Brain microvascular endothelial cell (primary cell): ENCODE results near the gene KAZN.

Source experiments
- DNase-seq: peaks from one replicate; pipeline ENCODE4 v3.0.0-alpha.2; 2020
- H3K27ac ChIP-seq: fragments of 250-450 bp; sonication (Bioruptor Pico); 2 replicates; pipeline ENCODE4 v1.5.1; 2020; ENCODE audit warnings: mild to moderate bottlenecking, moderate library complexity
- H3K27me3 ChIP-seq: fragments of 250-450 bp; sonication (Bioruptor Pico); replicated peaks from 2 replicates; pipeline ENCODE4 v1.5.1; 2020; ENCODE audit warnings: mild to moderate bottlenecking
- H3K36me3 ChIP-seq: fragments of 250-450 bp; sonication (Bioruptor Pico); replicated peaks from 2 replicates; pipeline ENCODE4 v1.5.1; 2020; ENCODE audit warnings: mild to moderate bottlenecking
- H3K4me3 ChIP-seq: 2 replicates; pipeline ENCODE4 v1.5.1; 2011; ENCODE audit warnings: low read depth, mild to moderate bottlenecking, control low read depth, low read length, moderate library complexity
- CTCF ChIP-seq: IDR thresholded peaks from 2 replicates; pipeline ENCODE4 v1.5.1; 2011; ENCODE audit warnings: low read depth, mild to moderate bottlenecking, moderate library complexity, low read length, control low read depth, inconsistent platforms; ENCODE audit errors: missing control alignments
- in situ Hi-C: cut with HindIII; loops from 2 replicates; pipeline ENCODE4 v1.10.0; 2017; ENCODE audit warnings: low sequenced_read_pairs, low pct_ligation_motif_present

KAZN gene

GRCh38 chr1:14598498-14599182 lies at the start of gene KAZN:
TSS of gene KAZN (plus strand) at chr1:14598685.
- H3K27me3 ChIP-seq = peaks cover 32% of the 10 kb centered on the region
- H3K27ac ChIP-seq = no peak within 1 kb of the TSS
- in situ Hi-C loops = no loop called here
- no peak within 1 kb of the TSS for H3K4me3 ChIP-seq
- no peak for DNase-seq
- H3K36me3 ChIP-seq = no peaks in the 10 kb centered on the region
- no peak for TF ChIP-seq CTCF

- Histone ChIP-seq H3K4me3 (no peak overlapping the region), H3K36me3 (no peaks in the 10 kb centered on the region), H3K27ac (no peak overlapping the region), H3K27me3 (no peaks in the 10 kb centered on the region)
- no peak for DNase-seq
- TF ChIP-seq CTCF = no peak
- in situ Hi-C loops = no loop called here
These were observed 48.4 kb upstream of the KAZN start for GRCh38 chr1:14549897-14550620.

GRCh38 chr1:14551386-14551785 lies 47.1 kb upstream of the KAZN start:
- in situ Hi-C loops = no loop called here
- H3K27ac ChIP-seq = no peak overlapping the region
- DNase-seq = no peak
- H3K27me3 ChIP-seq = no peaks in the 10 kb centered on the region
- no peak overlapping the region for H3K4me3 ChIP-seq
- TF ChIP-seq CTCF = no peak
- no peaks in the 10 kb centered on the region for H3K36me3 ChIP-seq

DNA sequence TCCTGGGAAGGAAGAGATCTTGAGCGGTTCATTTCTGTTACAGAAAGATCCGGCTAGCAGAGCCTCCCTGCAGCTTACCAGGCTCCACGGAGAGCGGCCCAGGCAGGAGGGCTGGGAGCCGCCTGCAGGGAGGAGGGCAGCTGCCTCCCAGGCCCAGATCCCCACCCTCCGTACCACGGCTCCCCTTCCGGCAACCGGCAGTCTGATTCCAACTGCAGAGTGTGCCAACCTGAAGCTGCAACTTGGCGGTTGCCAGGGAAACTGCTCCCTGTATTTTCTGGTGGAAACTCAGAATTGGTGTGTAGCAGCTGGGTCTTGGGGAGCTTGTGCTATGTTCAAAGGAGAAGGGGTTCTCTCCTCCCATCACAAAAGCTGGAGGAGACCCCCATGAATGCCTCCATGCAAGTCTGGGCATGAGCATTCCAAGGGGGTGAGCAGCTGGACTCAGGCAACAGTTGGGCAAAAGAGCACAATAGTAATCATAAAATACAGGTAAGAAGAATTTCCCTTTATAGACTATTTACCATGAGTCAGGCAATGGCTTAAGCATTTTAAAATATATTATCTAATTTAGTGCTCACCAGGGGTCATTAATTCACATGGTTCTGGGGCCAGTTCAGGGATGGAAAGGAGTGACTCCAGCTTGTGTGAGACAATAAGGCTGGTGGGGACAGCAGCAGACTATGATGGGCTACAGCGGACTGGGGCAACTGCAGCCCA lies 46.1 kb upstream of the KAZN start:
- H3K4me3 ChIP-seq = no peak overlapping the region
- no peaks in the 10 kb centered on the region for H3K36me3 ChIP-seq
- DNase-seq = no peak
- TF ChIP-seq CTCF = no peak
- in situ Hi-C loops = no loop called here
- no peaks in the 10 kb centered on the region for H3K27me3 ChIP-seq
- H3K27ac ChIP-seq = no peak overlapping the region

DNA sequence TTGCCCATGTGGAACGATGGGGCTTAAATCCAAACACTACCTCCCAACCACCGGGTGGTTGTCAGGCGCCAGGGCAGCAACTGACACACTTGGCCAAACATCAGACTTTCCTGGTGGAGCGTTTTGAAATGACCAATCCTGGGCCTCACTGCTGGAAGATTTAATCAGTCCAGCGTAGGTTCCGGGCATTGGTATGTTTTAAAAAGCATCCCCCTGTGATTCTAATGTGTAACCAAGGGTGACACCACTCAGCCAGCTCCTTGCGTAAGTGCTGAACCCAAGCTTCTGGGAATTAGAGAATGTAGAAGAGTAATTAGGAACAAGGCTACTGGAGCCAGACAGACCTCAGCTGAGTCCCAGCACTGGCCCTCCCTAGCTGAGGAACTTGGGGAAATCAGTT lies 44.8 kb upstream of the KAZN start:
- Histone ChIP-seq H3K27me3 (no peaks in the 10 kb centered on the region), H3K4me3 (no peak overlapping the region), H3K27ac (no peak overlapping the region), H3K36me3 (no peaks in the 10 kb centered on the region)
- in situ Hi-C loops = no loop called here
- no peak for TF ChIP-seq CTCF
- DNase-seq = no peak
